Mesenchymal stem cell (in vitro differentiated cells and primary cell): ENCODE results near the gene ACOT8.
"Not testable (repeated sequence)": the region's sequence is repeated elsewhere in the genome, so short reads cannot be mapped to it uniquely, and the experiment has no call there.

Source experiments
- DNase-seq: peaks from one replicate; pipeline ENCODE4 v3.0.0-alpha.2; 2013
- H2AFZ ChIP-seq: one replicate; pipeline ENCODE4 v1.6.1; 2013; ENCODE audit warnings: low read depth, mild to moderate bottlenecking, control low read depth, inconsistent platforms, low read length, moderate library complexity
- H2AK5ac ChIP-seq: 2 replicates; pipeline ENCODE4 v1.6.1; 2013; ENCODE audit warnings: low read length, moderate library complexity, mild to moderate bottlenecking, inconsistent platforms; ENCODE audit not compliant: severe bottlenecking
- H2BK120ac ChIP-seq: one replicate; pipeline ENCODE4 v1.6.1; 2013; ENCODE audit warnings: low read depth, mild to moderate bottlenecking, inconsistent platforms, low read length, moderate library complexity
- H2BK12ac ChIP-seq, 2 experiments: one replicate each; pipeline ENCODE4 v1.6.1; 2013; ENCODE audit warnings: inconsistent platforms in 2 of 2, low read length in 2 of 2, mild to moderate bottlenecking in 2 of 2, moderate library complexity in 2 of 2, control low read depth in 1 of 2
- H2BK15ac ChIP-seq: one replicate; pipeline ENCODE4 v1.6.1; 2013; ENCODE audit warnings: mild to moderate bottlenecking, low read depth, inconsistent platforms; ENCODE audit not compliant: poor library complexity, severe bottlenecking
- H2BK5ac ChIP-seq: 2 replicates; pipeline ENCODE4 v1.6.1; 2013; ENCODE audit warnings: low read depth, mild to moderate bottlenecking, low read length, control low read depth, inconsistent platforms; ENCODE audit not compliant: poor library complexity, severe bottlenecking
- H3K14ac ChIP-seq, 2 experiments: one replicate each; pipeline ENCODE4 v1.6.1; 2013; ENCODE audit warnings: inconsistent platforms in 2 of 2, low read length in 2 of 2, control low read depth in 1 of 2, mild to moderate bottlenecking in 1 of 2, moderate library complexity in 1 of 2
- H3K18ac ChIP-seq, 2 experiments: one replicate each; pipeline ENCODE4 v1.6.1; 2013; ENCODE audit warnings: inconsistent platforms in 2 of 2, low read length in 2 of 2, control low read depth in 1 of 2, low read depth in 1 of 2, mild to moderate bottlenecking in 1 of 2
- H3K23ac ChIP-seq, 2 experiments: one replicate each; pipeline ENCODE4 v1.6.1; 2013; ENCODE audit warnings: inconsistent platforms in 2 of 2, low read length in 2 of 2, mild to moderate bottlenecking in 2 of 2, moderate library complexity in 2 of 2, control low read depth in 1 of 2
- H3K27ac ChIP-seq: 2 replicates; pipeline ENCODE4 v1.5.1; 2013; ENCODE audit warnings: mild to moderate bottlenecking, moderate library complexity, low read length, control low read depth, inconsistent platforms; ENCODE audit not compliant: poor library complexity, severe bottlenecking
- H3K27me3 ChIP-seq, 2 experiments: 2 replicates each; pipeline versions ENCODE4 v1.6.1 to v1.7.0; 2013; ENCODE audit warnings: low read length in 2 of 2, mild to moderate bottlenecking in 2 of 2, moderate library complexity in 2 of 2, control low read depth in 1 of 2, inconsistent platforms in 1 of 2; ENCODE audit not compliant: control insufficient read depth in 1 of 2, insufficient read depth in 1 of 2
- H3K36me3 ChIP-seq, 2 experiments: 2 replicates each; pipeline versions ENCODE4 v1.6.1 to v1.7.0; 2013; ENCODE audit warnings: low read length in 2 of 2, control low read depth in 1 of 2, inconsistent platforms in 1 of 2, low read depth in 1 of 2, mild to moderate bottlenecking in 1 of 2; ENCODE audit not compliant: insufficient read depth in 2 of 2, control insufficient read depth in 1 of 2
- H3K4ac ChIP-seq, 2 experiments: one replicate each; pipeline ENCODE4 v1.6.1; 2013; ENCODE audit warnings: inconsistent platforms in 2 of 2, low read length in 2 of 2, mild to moderate bottlenecking in 2 of 2, moderate library complexity in 2 of 2, control low read depth in 1 of 2, low read depth in 1 of 2
- H3K4me1 ChIP-seq: 2 replicates; pipeline ENCODE4 v1.6.1; 2013; ENCODE audit warnings: low read depth, low read length, control low read depth; ENCODE audit not compliant: control insufficient read depth, insufficient read depth
- H3K4me2 ChIP-seq: 2 replicates; pipeline ENCODE4 v1.6.1; 2013; ENCODE audit warnings: low read length, mild to moderate bottlenecking, inconsistent platforms; ENCODE audit not compliant: poor library complexity, severe bottlenecking
- H3K4me3 ChIP-seq, 2 experiments: 2 replicates each; pipeline versions ENCODE4 v1.5.1 to v1.7.0; 2013; ENCODE audit warnings: low read length in 2 of 2, mild to moderate bottlenecking in 2 of 2, control low read depth in 1 of 2, low read depth in 1 of 2; ENCODE audit not compliant: insufficient read depth in 1 of 2
- H3K79me1 ChIP-seq: replicated peaks from 2 replicates; pipeline ENCODE4 v1.6.1; 2013; ENCODE audit warnings: mild to moderate bottlenecking, control low read depth, low read length, inconsistent platforms; ENCODE audit not compliant: poor library complexity, severe bottlenecking
- H3K9ac ChIP-seq: 2 replicates; pipeline ENCODE4 v1.7.0; 2013; ENCODE audit warnings: mild to moderate bottlenecking, low read length, moderate library complexity
- H3K9me3 ChIP-seq: 2 replicates; pipeline ENCODE4 v1.7.0; 2013; ENCODE audit warnings: mild to moderate bottlenecking, low read length; ENCODE audit not compliant: control insufficient read depth
- H4K8ac ChIP-seq: one replicate; pipeline ENCODE4 v1.6.1; 2013; ENCODE audit warnings: inconsistent platforms, mild to moderate bottlenecking, low read length, moderate library complexity
- H4K91ac ChIP-seq: one replicate; pipeline ENCODE4 v1.6.1; 2013; ENCODE audit warnings: mild to moderate bottlenecking, low read length, inconsistent platforms
- WGBS: methylation state at CpG from one replicate; pipeline ENCODE4 v1.1.7; 2013; ENCODE audit warnings: mixed read lengths; 5-methylcytosine and 5-hydroxymethylcytosine counted together

The ACOT8 gene

GRCh38 chr20:45902199-45902701 is 45.1 kb upstream of the ACOT8 start:
- Histone ChIP-seq H3K23ac (no peak overlapping the region), H2BK5ac (no peak overlapping the region), H3K14ac (no peak overlapping the region), H3K9me3 (no peaks in the 10 kb centered on the region), H3K4me1 (peaks cover 8% of the 10 kb centered on the region), H2BK120ac (no peak overlapping the region), H3K27me3 (no peaks in the 10 kb centered on the region), H3K9ac (no peak overlapping the region), H2BK12ac (no peak overlapping the region), H3K4me3 (no peak overlapping the region), H2AK5ac (no peak overlapping the region), H2BK15ac (no peak overlapping the region), H2AFZ (no peak overlapping the region), H3K27ac (no peak overlapping the region), H4K8ac (no peak overlapping the region), H3K36me3 (peaks cover 58 to 67% of the 10 kb centered on the region in 2 experiments), H3K79me1 (peaks cover 2% of the 10 kb centered on the region), H3K18ac (no peak overlapping the region), H3K4me2 (no peak overlapping the region), H3K4ac (no peak overlapping the region), H4K91ac (peak overlapping the region; percentile 14)
- WGBS: 97% methylated on average over 13 of the region's 14 CpGs
- no peak for DNase-seq

- H4K8ac ChIP-seq, H2AK5ac ChIP-seq, H2BK5ac ChIP-seq, H3K27me3 ChIP-seq, H4K91ac ChIP-seq, H3K4ac ChIP-seq, H3K14ac ChIP-seq, H3K27ac ChIP-seq, H3K18ac ChIP-seq, H3K23ac ChIP-seq, H3K4me3 ChIP-seq, H3K79me1 ChIP-seq, H2BK12ac ChIP-seq, H3K4me2 ChIP-seq, H2BK15ac ChIP-seq, H3K9ac ChIP-seq, DNase-seq, H2BK120ac ChIP-seq, H3K9me3 ChIP-seq, H3K4me1 ChIP-seq, H2AFZ ChIP-seq: not testable (repeated sequence)
- 97% methylated on average over 6 of the region's 6 CpGs for WGBS
- H3K36me3 ChIP-seq: peaks cover 62 to 74% of the 10 kb centered on the region in 2 experiments
These were observed 44.1 kb upstream of the ACOT8 start for GRCh38 chr20:45901332-45901731.

DNA sequence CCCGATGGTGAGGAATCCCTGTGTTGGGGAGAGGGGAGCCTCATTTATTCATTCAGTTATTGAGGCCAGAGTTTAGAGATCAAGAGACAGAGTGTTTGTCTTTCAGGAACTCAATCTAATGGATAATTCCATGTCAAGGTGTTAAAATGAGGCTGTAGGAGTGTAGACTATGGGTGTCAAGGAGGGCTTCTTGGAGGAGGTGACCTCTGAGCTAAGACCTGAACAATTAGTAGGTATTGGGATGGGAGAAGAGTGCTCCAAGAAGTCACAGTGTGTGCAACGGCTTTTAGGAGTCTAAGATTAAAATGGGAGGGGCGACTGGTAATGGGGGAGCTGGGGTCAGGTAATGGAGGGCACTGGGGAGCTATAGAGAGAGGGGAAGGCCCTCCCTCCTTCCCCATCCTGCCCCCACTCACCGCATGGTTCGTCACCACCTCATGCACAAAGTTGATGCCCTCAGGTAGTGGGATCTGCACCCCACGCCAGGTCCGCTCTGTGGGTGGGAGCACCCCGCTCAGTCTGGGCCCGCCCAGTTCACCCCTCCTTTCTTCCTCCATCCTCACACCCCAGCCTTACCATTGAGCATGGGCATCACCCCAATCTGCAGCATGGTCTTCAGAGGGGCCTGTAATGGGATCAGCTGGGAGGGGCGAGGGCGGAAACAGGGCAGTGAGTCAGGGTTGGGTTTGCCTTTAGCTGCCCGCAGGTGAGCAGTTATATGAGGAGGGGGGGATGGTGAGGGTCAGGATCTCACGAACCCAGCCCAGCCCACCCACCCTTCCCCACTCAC is 42.0 kb upstream of the ACOT8 start:
- Histone ChIP-seq H3K36me3 (peaks cover 62 to 77% of the 10 kb centered on the region in 2 experiments), H3K4me1 (no peaks in the 10 kb centered on the region), H3K9me3 (no peaks in the 10 kb centered on the region), H3K4me2 (no peak overlapping the region), H2BK120ac (no peak overlapping the region), H2BK12ac (no peak overlapping the region), H3K4ac (no peak overlapping the region), H4K8ac (no peak overlapping the region), H3K23ac (no peak overlapping the region), H4K91ac (no peak overlapping the region), H2BK15ac (peak overlapping the region; percentile 6), H3K79me1 (peaks cover 2% of the 10 kb centered on the region), H3K27me3 (no peaks in the 10 kb centered on the region), H2AFZ (no peak overlapping the region), H3K14ac (no peak overlapping the region), H2BK5ac (no peak overlapping the region), H3K9ac (no peak overlapping the region), H3K27ac (no peak overlapping the region), H3K4me3 (no peak overlapping the region), H3K18ac (no peak overlapping the region), H2AK5ac (no peak overlapping the region)
- no peak for DNase-seq
- WGBS: 96% methylated on average over 10 of the region's 13 CpGs

- Histone ChIP-seq H3K23ac (no peak overlapping the region), H3K4me3 (no peak overlapping the region), H2AK5ac (no peak overlapping the region), H3K27ac (no peak overlapping the region), H2AFZ (no peak overlapping the region), H3K79me1 (peaks cover 2% of the 10 kb centered on the region), H3K9me3 (no peaks in the 10 kb centered on the region), H4K8ac (no peak overlapping the region), H3K4me2 (no peak overlapping the region), H3K4ac (no peak overlapping the region), H3K14ac (no peak overlapping the region), H2BK120ac (no peak overlapping the region), H3K27me3 (no peaks in the 10 kb centered on the region), H2BK15ac (no peak overlapping the region), H3K18ac (no peak overlapping the region), H3K9ac (no peak overlapping the region), H2BK5ac (no peak overlapping the region), H4K91ac (no peak overlapping the region), H3K36me3 (peaks cover 68 to 80% of the 10 kb centered on the region in 2 experiments), H3K4me1 (peaks cover 2% of the 10 kb centered on the region), H2BK12ac (no peak overlapping the region)
- WGBS: 93% methylated on average over 11 of the region's 12 CpGs
- no peak for DNase-seq
These were observed 41.1 kb upstream of the ACOT8 start for GRCh38 chr20:45898285-45898684.
